HG02610 (cell line): ENCODE measurements around the gene AKTIP.
A peak's percentile ranks its signal among the peaks of the same experiment; 100 is the strongest.
"Not testable (repeated sequence)": the region's sequence is repeated elsewhere in the genome, so short reads cannot be mapped to it uniquely, and the experiment has no call there.

Experiments used
- ATAC-seq: cut with Tn5 transposase; IDR thresholded peaks from one replicate; pipeline ENCODE4 v1.9.1; 2021; ENCODE audit warnings: mild to moderate bottlenecking, moderate library complexity; ENCODE audit not compliant: unreplicated experiment

Gene AKTIP

GRCh38 chr16:53515811-53516210, 12.8 kb upstream of the AKTIP start:
- no peak for ATAC-seq

DNA sequence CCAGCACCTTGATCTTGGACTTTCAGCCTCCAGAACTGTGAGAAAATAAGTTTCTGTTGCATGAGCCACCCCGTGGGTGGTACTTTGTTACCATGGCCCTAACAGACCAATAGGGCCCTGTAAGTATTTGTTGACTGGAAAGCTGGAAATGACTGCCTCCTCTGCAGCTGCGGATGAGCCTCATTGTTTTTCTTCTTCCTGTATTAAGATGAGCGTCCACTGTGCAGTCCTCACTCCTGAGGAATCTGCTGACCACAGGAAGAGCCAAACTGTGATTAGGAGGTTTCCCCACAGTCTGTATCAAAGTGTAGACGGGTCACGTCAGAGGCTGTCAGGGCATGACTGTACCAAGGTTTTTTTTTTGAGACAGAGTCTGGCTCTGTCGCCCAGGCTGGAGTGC, 12.2 kb upstream of the AKTIP start:
- ATAC-seq: no peak

DNA sequence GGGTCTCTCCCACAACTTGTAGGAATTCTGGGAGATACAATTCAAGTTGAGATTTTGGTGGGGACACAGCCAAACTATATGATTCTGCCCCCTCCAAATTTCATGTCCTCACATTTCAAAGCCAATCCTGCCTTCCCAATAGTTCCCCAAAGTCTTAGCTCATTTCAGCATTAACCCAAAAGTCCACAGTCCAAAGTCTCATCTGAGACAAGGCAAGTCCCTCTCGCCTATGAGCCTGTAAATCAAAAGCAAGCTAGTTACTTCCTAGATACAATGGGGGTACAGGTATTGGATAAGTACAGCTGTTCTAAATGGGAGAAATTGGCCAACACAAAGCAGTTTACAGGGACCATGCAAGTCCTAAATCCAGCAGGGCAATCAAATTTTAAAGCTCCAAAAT, 9.8 kb upstream of the AKTIP start:
- not testable (repeated sequence) for ATAC-seq

GRCh38 chr16:53511403-53512280, 8.6 kb upstream of the AKTIP start:
- ATAC-seq: no peak

GRCh38 chr16:53511084-53511402, 8.0 kb upstream of the AKTIP start:
- no peak for ATAC-seq

GRCh38 chr16:53510704-53511070, 7.7 kb upstream of the AKTIP start:
- no peak for ATAC-seq

DNA sequence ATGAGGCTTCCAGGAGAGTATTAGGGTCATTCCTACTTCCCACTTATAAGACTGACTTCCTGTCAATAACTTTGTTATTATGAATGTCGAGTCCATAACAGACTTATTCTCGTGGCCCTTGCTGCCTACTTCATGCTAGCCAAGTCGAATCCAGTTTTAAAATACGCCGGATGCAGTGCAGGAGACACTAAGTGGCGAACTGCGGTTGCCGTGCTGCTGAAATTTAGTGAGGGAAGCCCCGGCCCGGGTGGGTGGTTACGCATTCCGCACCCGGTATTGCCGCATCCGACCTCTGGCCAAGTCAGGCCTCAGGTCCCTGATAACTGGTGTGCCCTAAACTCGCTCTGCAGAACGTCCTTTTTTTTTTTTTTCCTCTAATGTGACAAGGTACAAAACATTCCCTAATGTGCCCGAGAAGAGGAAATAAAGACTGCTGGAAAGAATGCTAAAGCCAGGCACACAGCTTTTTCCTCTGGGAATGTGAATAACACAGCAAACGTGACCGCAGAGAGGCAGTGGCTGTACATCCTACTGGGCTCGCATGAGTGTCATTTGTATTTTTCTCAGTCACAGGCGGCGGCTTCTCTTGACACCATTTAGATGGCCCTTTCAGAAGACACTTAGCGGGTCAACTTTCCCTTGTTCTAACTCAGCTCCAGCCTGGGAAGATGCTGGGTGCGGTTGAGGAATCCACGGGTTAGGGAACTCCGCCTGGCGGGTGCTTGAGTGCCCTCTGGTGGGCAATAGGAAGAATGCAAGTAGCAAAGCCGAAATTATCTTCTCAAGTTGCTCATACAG, 7.1 kb upstream of the AKTIP start:
- peak; percentile 43 for ATAC-seq

DNA sequence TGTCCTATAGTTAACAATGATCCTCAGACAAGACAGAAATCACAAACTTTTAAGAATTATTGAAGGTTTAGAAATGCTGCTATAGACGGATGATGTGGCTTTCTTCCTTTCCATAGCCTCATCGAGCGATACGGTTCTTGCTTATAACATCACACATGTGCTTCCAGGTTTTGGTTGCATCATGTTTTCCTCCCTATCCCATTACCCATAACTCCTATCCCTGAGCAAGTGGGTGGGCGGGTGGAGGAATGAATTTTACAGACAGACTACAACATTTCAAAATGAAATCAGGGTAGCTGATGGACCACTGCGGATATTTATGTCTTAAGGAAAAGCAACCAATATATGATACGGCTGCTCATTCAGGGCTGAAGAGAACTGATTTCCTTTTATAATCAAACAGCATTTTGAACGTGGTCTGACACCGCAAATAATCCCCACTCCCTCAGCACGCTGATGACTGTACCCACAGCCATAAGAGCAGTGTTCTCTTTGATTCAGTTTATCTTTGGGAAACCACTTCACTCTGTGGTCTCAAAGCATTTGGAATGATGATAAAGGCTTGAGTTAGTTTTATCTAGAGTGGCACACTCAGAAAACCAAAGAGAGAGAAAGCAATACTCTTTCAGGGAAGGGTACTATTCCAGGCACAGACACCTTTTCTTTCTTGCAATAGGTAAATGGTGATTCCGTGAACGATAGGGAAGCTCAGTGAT, 4.6 kb upstream of the AKTIP start:
- no peak for ATAC-seq

DNA sequence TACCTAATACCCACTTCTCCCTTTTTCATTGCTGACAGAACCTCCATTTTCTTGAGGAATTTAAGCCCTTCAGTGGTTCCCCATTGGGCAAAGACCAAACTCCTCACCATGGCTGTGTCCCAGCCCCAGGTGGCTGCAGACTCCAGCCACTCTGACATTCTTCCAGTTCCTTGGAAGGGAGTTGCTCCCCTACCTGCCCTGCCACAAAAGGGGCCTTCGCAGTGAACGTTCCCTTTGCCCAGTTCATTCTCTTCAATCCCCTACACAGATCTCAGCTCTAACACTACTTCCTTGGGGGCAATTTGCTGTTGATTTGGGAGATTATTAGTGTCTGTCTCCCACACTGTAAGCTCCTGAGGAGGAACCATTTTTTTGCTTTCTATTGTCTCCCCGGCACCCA, 3.2 kb upstream of the AKTIP start:
- ATAC-seq: no peak

GRCh38 chr16:53504665-53505064, 1.7 kb upstream of the AKTIP start:
- ATAC-seq: no peak

DNA sequence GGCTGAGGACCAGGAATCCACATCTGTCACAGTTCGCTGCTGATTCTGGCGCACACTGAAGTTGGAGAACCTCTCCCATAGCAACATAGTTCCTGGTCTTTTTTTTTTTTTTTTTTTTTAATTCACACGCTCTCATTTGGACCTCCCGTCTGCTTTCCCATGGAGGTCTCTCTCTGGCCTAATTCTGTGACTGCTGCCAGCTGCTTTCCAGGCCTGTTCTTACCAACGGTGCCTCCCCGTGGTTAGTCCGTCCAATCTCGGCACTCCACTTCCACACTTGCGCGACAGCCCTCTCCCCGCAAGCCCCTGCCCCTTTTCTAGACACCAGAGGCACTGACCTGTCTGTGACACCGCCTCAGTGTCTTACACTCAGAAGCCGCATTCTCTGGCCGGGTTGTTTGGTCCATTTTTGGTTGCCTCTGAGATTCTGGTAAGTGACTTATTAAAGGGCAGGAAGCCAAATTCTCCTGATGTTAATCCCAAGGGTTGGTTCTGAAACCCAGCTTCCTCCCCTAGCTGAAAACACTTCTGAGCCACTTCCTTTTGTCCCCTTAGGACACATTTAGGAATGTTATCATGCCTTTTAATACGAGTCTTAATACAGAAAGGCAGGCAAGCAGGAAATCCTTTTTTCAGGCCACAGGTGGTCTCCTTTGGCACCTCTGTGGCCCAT, 1.1 kb upstream of the AKTIP start:
- ATAC-seq: no peak

- ATAC-seq: peak; percentile 97
These were observed 388 bp upstream of the AKTIP start for GRCh38 chr16:53503270-53503923.

DNA sequence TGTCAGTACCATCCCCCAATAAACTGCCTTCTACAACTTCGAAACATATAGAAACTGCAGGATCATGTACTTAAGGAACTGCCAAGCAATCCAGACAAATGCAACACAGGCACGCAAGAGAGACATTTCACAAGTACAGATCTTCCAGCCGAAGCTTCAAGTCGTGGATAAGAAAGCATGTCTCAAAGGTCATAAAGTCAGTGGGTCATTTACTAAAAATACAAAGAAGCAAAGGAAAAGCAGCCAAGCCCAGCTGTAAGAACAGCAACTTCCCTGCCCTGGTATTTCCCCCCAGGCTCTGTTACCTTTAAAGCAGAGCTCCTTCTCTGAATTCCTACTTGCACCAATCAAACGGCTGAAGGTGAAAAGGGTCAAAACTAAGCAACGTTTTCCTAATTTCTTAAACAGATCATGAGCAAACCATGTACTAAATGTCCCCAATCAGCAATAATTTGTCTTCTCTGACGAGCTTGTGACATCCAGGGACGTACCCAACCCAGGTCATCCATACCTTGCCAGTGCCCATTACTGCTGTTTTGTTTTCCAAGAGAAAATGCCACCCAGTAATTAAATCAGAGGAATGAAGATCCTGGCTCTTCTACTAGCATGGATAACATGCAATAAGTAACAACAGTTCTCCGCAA, 1.7 kb downstream of the AKTIP start:
- no peak for ATAC-seq

DNA sequence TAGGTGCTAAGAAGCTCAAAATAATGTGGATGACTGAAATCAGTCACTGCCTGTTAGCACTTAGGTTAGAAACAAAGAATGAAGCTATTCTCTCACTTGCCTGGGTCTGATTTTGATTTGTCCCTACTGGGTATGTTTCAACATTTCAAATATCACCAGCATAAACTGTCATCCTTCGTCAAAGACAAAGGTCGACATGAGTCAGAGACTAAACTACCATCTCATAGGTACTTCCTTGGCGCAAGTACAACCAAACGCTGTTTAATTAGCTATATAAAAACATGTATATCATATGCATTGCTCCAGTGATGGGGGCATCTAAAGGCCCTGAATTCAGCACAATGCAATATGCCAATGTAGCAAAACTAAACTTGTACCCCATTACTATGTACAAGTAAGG, 4.0 kb downstream of the AKTIP start:
- no peak for ATAC-seq

DNA sequence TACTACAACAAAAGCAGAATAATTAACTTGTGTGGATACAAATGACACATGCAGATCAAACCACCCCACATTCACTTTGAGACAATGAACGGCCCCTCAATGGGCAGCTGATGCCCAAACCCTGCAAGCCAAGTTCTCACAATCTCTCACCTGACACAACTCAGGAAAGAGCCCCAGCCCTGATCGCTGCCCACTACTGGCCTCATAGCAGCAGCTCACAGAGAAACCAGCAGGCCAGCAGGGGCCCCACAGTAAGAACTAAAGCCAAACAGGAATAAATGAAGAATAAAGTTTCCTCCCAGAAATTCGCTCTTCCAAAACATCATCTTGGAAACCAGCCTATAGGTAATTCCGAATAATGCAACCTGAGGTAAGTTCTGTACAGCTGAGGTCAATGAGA, 7.7 kb downstream of the AKTIP start:
- ATAC-seq: no peak

DNA sequence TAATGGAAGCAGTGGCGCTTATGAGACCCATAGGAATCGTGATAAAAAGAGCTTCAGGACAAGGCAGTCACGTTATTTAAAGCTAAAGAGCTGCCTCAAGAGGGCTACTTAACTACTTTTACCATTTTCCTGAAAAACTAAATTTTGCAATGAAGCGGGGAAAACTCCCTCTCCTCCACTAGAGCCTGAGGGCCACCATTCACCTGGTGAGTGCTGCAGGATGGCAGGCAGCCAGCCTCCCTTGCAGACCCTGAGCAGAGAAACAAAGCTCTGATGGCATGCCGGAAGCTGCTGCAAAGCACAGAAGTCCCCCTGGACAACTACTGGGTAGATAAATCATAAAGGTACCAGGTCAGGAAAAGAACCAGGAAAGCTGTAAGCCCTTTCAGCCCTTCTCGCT, 8.4 kb downstream of the AKTIP start:
- no peak for ATAC-seq

DNA sequence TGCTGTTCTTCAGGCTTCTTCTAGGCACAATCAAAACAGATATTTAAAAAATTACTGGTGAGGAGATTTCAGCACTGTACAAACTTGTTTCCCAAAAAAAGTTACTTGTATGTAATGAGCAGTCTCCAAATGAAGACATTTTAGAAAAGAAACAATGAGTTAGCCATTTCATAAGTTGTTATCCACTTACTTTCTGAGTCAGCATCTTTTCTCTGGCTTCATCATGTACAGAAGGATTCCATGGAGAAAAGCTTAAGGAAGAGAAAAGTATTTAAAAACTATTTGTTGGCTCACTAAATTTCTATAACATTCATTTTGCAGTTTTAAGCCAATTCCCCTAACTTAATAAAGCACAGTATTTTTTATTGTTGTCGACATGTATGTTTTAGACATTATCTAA, 10.5 kb downstream of the AKTIP start:
- no peak for ATAC-seq

DNA sequence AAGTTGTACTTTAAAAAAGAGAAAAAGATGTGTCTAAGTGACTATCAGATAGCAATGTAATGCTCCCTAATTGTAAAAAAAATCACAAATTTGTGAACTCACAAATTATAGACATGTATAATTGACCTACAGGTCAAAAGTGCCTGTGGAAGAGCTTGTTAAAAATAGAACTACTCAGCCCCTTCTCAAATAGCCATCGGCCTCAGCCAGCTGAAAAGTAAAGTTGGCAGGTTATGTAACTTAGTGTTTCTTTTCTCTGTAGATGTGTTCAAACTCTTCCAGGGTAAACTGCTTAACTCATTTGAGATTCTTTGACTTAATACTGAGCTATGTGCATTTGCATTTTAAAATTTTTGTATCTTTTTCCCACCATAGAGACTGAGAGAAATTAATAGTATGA, 13.3 kb downstream of the AKTIP start:
- ATAC-seq: no peak

GRCh38 chr16:53486230-53486629, 16.8 kb downstream of the AKTIP start:
- no peak for ATAC-seq

- no peak for ATAC-seq
These were observed 18.5 kb downstream of the AKTIP start for GRCh38 chr16:53484542-53484941.
